NCI-H187 (cell line): ENCODE data around the gene HDHD3.

ENCODE experiments used
- DNase-seq, 2 experiments: peaks; one replicate each; lab custom pipeline; 2025; lab: John Stamatoyannopoulos, UW

Gene HDHD3

DNA sequence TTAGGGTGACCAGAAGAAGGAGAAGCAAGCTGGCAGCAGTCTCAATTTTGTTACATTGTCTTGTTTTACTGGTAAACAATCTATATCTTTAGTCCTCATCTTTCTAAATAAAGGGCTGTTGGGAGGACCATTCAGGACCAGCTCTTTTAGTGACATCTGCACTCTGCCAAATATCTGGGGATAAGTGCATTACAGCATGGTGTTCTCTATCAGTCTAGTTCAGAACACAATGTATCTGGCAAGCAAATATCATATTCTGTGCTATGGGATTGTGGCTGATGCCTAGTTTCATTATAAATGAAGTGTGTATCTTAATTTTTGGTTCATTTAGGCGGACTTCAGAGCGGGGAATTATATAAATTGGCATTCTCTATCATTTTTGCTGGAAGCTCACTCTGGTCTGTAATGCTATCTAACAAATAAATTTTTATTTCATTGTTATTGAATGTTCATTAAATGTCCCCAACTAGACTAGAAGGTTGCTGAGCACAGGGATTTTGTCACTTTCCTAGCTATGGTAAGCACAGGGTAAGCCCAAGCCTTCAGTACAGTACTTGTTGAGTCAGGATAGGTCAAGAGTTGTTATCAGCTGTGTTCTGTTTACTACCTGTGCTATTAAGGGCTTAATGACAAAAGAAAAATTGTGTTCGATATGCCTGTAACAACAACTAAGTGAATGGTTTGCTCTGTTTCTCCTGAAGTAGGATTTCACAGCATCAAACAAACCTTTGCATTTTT is 48.6 kb downstream of the HDHD3 start:
- no peak for DNase-seq

DNA sequence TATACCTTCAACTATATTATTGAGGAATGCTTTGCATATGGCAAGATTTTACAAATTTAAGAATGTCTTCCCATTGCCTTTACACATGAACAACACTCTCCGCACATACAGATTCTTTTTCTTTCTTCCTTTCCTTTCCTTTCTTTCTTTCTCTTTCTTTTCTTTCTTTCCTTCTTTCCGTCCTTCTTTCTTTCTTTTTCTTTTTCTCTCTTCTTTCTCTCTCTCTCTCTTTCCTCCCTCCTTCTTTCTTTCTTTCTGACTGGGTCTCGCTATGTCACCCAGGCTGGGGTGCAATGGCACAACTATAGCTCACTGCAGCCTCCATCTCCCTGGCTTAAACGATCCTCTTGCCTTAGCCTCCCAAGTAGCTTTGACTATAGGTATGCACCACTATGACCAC is 50.6 kb downstream of the HDHD3 start:
- DNase-seq: no peak
